Adipocyte (in vitro differentiated cells): Measurements from ENCODE around the gene ENOX1.
"Not testable (repeated sequence)": the region's sequence is repeated elsewhere in the genome, so short reads cannot be mapped to it uniquely, and the experiment has no call there.

Experiments
- DNase-seq: peaks from one replicate; pipeline ENCODE4 v3.0.0-alpha.2; 2015; ENCODE audit warnings: low read depth
- H3K27me3 ChIP-seq: replicated peaks from 2 replicates; pipeline ENCODE4 v1.7.0; 2013; ENCODE audit warnings: mild to moderate bottlenecking, low read length, moderate library complexity; ENCODE audit not compliant: control insufficient read depth, insufficient read depth
- H3K36me3 ChIP-seq: 2 replicates; pipeline ENCODE4 v1.7.0; 2013; ENCODE audit warnings: low read length, mild to moderate bottlenecking, moderate library complexity; ENCODE audit not compliant: control insufficient read depth, insufficient read depth, severe bottlenecking
- H3K4me1 ChIP-seq: 2 replicates; pipeline ENCODE4 v1.7.0; 2013; ENCODE audit warnings: mild to moderate bottlenecking, low read length, moderate library complexity; ENCODE audit not compliant: control insufficient read depth, insufficient read depth
- H3K4me3 ChIP-seq: 2 replicates; pipeline ENCODE4 v1.7.0; 2013; ENCODE audit warnings: mild to moderate bottlenecking, low read length, moderate library complexity
- H3K9ac ChIP-seq: 2 replicates; pipeline ENCODE4 v1.7.0; 2013; ENCODE audit warnings: mild to moderate bottlenecking, low read length, moderate library complexity
- H3K9me3 ChIP-seq: 2 replicates; pipeline ENCODE4 v1.7.0; 2013; ENCODE audit warnings: mild to moderate bottlenecking, low read length, moderate library complexity; ENCODE audit not compliant: control insufficient read depth

ENOX1 gene

GRCh38 chr13:43354153-43354945 is 432.4 kb downstream of the ENOX1 start:
- no peak for DNase-seq
- H3K27me3 ChIP-seq = no peaks in the 10 kb centered on the region

GRCh38 chr13:43353631-43354030 is 433.1 kb downstream of the ENOX1 start:
- Histone ChIP-seq H3K27me3 (no peaks in the 10 kb centered on the region), H3K4me1 (no peaks in the 10 kb centered on the region), H3K9ac (no peak overlapping the region), H3K4me3 (no peak overlapping the region), H3K36me3 (no peaks in the 10 kb centered on the region), H3K9me3 (no peaks in the 10 kb centered on the region)
- no peak for DNase-seq

More at GRCh38 chr13:43354153-43354945, 432.4 kb downstream of the ENOX1 start:
- Histone ChIP-seq H3K4me3 (no peak overlapping the region), H3K9ac (no peak overlapping the region), H3K4me1 (no peaks in the 10 kb centered on the region), H3K36me3 (no peaks in the 10 kb centered on the region), H3K9me3 (no peaks in the 10 kb centered on the region)

GRCh38 chr13:43351612-43352011 is 435.2 kb downstream of the ENOX1 start:
- not testable (repeated sequence) for DNase-seq, H3K4me3 ChIP-seq, H3K9me3 ChIP-seq, H3K27me3 ChIP-seq, H3K9ac ChIP-seq, H3K36me3 ChIP-seq, H3K4me1 ChIP-seq

GRCh38 chr13:43348397-43348796 is 438.4 kb downstream of the ENOX1 start:
- Histone ChIP-seq H3K4me1 (no peaks in the 10 kb centered on the region), H3K9me3 (no peaks in the 10 kb centered on the region)

GRCh38 chr13:43347877-43348276 is 438.9 kb downstream of the ENOX1 start:
- no peaks in the 10 kb centered on the region for H3K4me1 ChIP-seq
- H3K27me3 ChIP-seq = no peaks in the 10 kb centered on the region
- no peak for DNase-seq
- H3K4me3 ChIP-seq = no peak overlapping the region
- no peaks in the 10 kb centered on the region for H3K9me3 ChIP-seq
- H3K36me3 ChIP-seq = no peaks in the 10 kb centered on the region
- no peak overlapping the region for H3K9ac ChIP-seq

More at GRCh38 chr13:43348397-43348796, 438.4 kb downstream of the ENOX1 start:
- Histone ChIP-seq H3K4me3 (no peak overlapping the region), H3K9ac (no peak overlapping the region), H3K27me3 (no peaks in the 10 kb centered on the region), H3K36me3 (no peaks in the 10 kb centered on the region)
- DNase-seq = no peak

- DNase-seq = no peak
- H3K27me3 ChIP-seq = no peaks in the 10 kb centered on the region
Observed at GRCh38 chr13:43346427-43346826, 440.3 kb downstream of the ENOX1 start.

GRCh38 chr13:43343645-43344044 is 443.1 kb downstream of the ENOX1 start:
- H3K4me3 ChIP-seq = no peak overlapping the region
- no peak for DNase-seq
- H3K27me3 ChIP-seq = no peaks in the 10 kb centered on the region
- H3K4me1 ChIP-seq = peaks cover 10% of the 10 kb centered on the region
- H3K9ac ChIP-seq = no peak overlapping the region
- no peaks in the 10 kb centered on the region for H3K9me3 ChIP-seq
- H3K36me3 ChIP-seq = no peaks in the 10 kb centered on the region

More at GRCh38 chr13:43346427-43346826, 440.3 kb downstream of the ENOX1 start:
- Histone ChIP-seq H3K4me1 (no peaks in the 10 kb centered on the region), H3K9ac (no peak overlapping the region), H3K9me3 (no peaks in the 10 kb centered on the region), H3K4me3 (no peak overlapping the region), H3K36me3 (no peaks in the 10 kb centered on the region)

GRCh38 chr13:43339805-43340550 is 446.8 kb downstream of the ENOX1 start:
- H3K36me3 ChIP-seq = no peaks in the 10 kb centered on the region
- no peaks in the 10 kb centered on the region for H3K9me3 ChIP-seq
- H3K4me1 ChIP-seq = peaks cover 10% of the 10 kb centered on the region
- DNase-seq = peak; percentile 27
- H3K27me3 ChIP-seq = no peaks in the 10 kb centered on the region
- H3K4me3 ChIP-seq = no peak overlapping the region
- H3K9ac ChIP-seq = no peak overlapping the region

GRCh38 chr13:43339145-43339804 is 447.5 kb downstream of the ENOX1 start:
- Histone ChIP-seq H3K36me3 (no peaks in the 10 kb centered on the region), H3K4me3 (no peak overlapping the region), H3K27me3 (no peaks in the 10 kb centered on the region), H3K9me3 (no peaks in the 10 kb centered on the region), H3K9ac (no peak overlapping the region), H3K4me1 (peaks cover 10% of the 10 kb centered on the region)
- DNase-seq = no peak

GRCh38 chr13:43335764-43336163 is 451.0 kb downstream of the ENOX1 start:
- Histone ChIP-seq H3K4me1 (peaks cover 10% of the 10 kb centered on the region), H3K9me3 (no peaks in the 10 kb centered on the region), H3K9ac (no peak overlapping the region), H3K4me3 (no peak overlapping the region), H3K27me3 (no peaks in the 10 kb centered on the region), H3K36me3 (no peaks in the 10 kb centered on the region)
- no peak for DNase-seq

- no peaks in the 10 kb centered on the region for H3K9me3 ChIP-seq
- DNase-seq = no peak
- H3K27me3 ChIP-seq = no peaks in the 10 kb centered on the region
- H3K4me1 ChIP-seq = no peaks in the 10 kb centered on the region
- H3K9ac ChIP-seq = no peak overlapping the region
- H3K36me3 ChIP-seq = no peaks in the 10 kb centered on the region
- H3K4me3 ChIP-seq = no peak overlapping the region
Observed at GRCh38 chr13:43333176-43333575, 453.6 kb downstream of the ENOX1 start.
